B cell (primary cell): ENCODE data around the gene IGF1R. TPM values are rescaled to one million over a fixed set of nuclear protein-coding genes. Genes with fewer than 3 reads are reported as not detected.

Source experiments
- ATAC-seq: fragments of 200-7000 bp; cut with Tn5 transposase; one replicate; pipeline ENCODE4 v1.10.0; 2021; ENCODE audit warnings: low read depth, mild to moderate bottlenecking, moderate number of reproducible peaks, moderate library complexity
- CTCF ChIA-PET: fragments of 350-600 bp; sonication (Branson Sonifier 250); formaldehyde crosslinking; loops from one replicate; lab custom pipeline; 2021; ENCODE audit warnings: antibody characterized with exemption, inconsistent platforms; lab: Charles Lee
- POLR2A ChIA-PET: fragments of 350-600 bp; sonication (Branson Sonifier 250); formaldehyde crosslinking; loops from one replicate; lab custom pipeline; 2021; ENCODE audit warnings: antibody characterized with exemption; lab: Charles Lee
- DNase-seq: peaks from one replicate; pipeline ENCODE4 v3.0.0; 2013
- H2AFZ ChIP-seq: 2 replicates; pipeline ENCODE4 v1.6.1; 2012; ENCODE audit warnings: mild to moderate bottlenecking, low read depth, low read length; ENCODE audit not compliant: insufficient read depth, poor library complexity, severe bottlenecking
- H3K27ac ChIP-seq, 2 donors: 1 replicate in 1 of 2; 2 replicates in 1 of 2; pipeline ENCODE4 v1.5.1; 2012 to 2013; ENCODE audit warnings: low read length in 2 of 2, mild to moderate bottlenecking in 2 of 2, moderate library complexity in 1 of 2
- H3K27me3 ChIP-seq, 4 experiments: fragments of 200-600 bp in 1 of 4; sonication (generic) in 1 of 4; replicated peaks in 1 of 4; 1 replicate in 2 of 4; 2 replicates in 2 of 4; pipeline versions ENCODE4 v1.6.1 to v1.7.0; 2013 to 2016; ENCODE audit warnings: low read length in 3 of 4, mild to moderate bottlenecking in 2 of 4, mixed read lengths in 1 of 4, moderate library complexity in 1 of 4; ENCODE audit not compliant: insufficient read depth in 4 of 4, control insufficient read depth in 3 of 4; ENCODE audit errors: control extremely low read depth in 1 of 4
- H3K36me3 ChIP-seq, 2 experiments: replicated peaks in 1 of 2; 1 replicate in 1 of 2; 2 replicates in 1 of 2; pipeline versions ENCODE4 v1.6.1 to v1.7.1; 2013; ENCODE audit warnings: low read length in 1 of 2; ENCODE audit not compliant: insufficient read depth in 2 of 2, control insufficient read depth in 1 of 2; ENCODE audit errors: control extremely low read depth in 1 of 2, extremely low read depth in 1 of 2
- H3K4me1 ChIP-seq, 2 donors: fragments of 200-600 bp in 1 of 2; sonication (generic) in 1 of 2; 1 replicate in 1 of 2; 2 replicates in 1 of 2; pipeline versions ENCODE4 v1.5.1 to v1.6.1; 2013 to 2017; ENCODE audit warnings: low read length in 2 of 2; ENCODE audit not compliant: control insufficient read depth in 2 of 2, insufficient read depth in 2 of 2
- H3K4me2 ChIP-seq: replicated peaks from 2 replicates; pipeline ENCODE3; 2012; ENCODE audit warnings: mild to moderate bottlenecking, low read depth, low read length; ENCODE audit not compliant: poor library complexity, severe bottlenecking
- H3K4me3 ChIP-seq, 5 experiments: fragments of 200-600 bp in 1 of 5; sonication (generic) in 1 of 5; 1 replicate in 3 of 5; 2 replicates in 2 of 5; pipeline versions ENCODE4 v1.5.1 to v1.7.0; 2011 to 2016; ENCODE audit warnings: low read length in 4 of 5, mild to moderate bottlenecking in 4 of 5, low read depth in 2 of 5, control low read depth in 1 of 5, moderate library complexity in 1 of 5; ENCODE audit not compliant: insufficient read depth in 1 of 5; ENCODE audit errors: control extremely low read depth in 1 of 5, extremely low read depth in 1 of 5
- H3K79me2 ChIP-seq: fragments of 200-600 bp; sonication (generic); one replicate; pipeline ENCODE4 v1.6.0; 2016; ENCODE audit warnings: low read length; ENCODE audit not compliant: control insufficient read depth, insufficient read depth
- H3K9ac ChIP-seq: fragments of 200-600 bp; sonication (generic); 2 replicates; pipeline ENCODE4 v1.6.1; 2017; ENCODE audit warnings: mild to moderate bottlenecking, low read length, moderate library complexity
- H3K9me3 ChIP-seq, 3 donors: one replicate each; pipeline versions ENCODE4 v1.6.1 to v1.7.1; 2013; ENCODE audit warnings: low read length in 2 of 3; ENCODE audit not compliant: control insufficient read depth in 2 of 3, insufficient read depth in 1 of 3; ENCODE audit errors: control extremely low read depth in 1 of 3
- H4K20me1 ChIP-seq: 2 replicates; pipeline ENCODE4 v1.6.0; 2012; ENCODE audit warnings: mild to moderate bottlenecking, low read length; ENCODE audit not compliant: insufficient read depth, control insufficient read depth, poor library complexity, severe bottlenecking
- H3K27ac Mint-ChIP-seq: one replicate; pipeline ENCODE4 v1.8.0; 2021; ENCODE audit warnings: mixed read lengths
- H3K27me3 Mint-ChIP-seq: one replicate; pipeline ENCODE4 v1.8.0; 2021; ENCODE audit warnings: mixed read lengths
- H3K4me1 Mint-ChIP-seq: one replicate; pipeline ENCODE4 v1.8.0; 2021; ENCODE audit warnings: mixed read lengths
- H3K4me3 Mint-ChIP-seq: one replicate; pipeline ENCODE4 v1.8.0; 2021; ENCODE audit warnings: mixed read lengths
- H3K9me3 Mint-ChIP-seq: one replicate; pipeline ENCODE4 v1.8.0; 2022; ENCODE audit warnings: mixed read lengths; ENCODE audit not compliant: insufficient read depth
- EZH2 ChIP-seq: IDR thresholded peaks from 2 replicates; pipeline ENCODE4 v1.6.1; 2012; ENCODE audit warnings: borderline replicate concordance, low read depth, mild to moderate bottlenecking, moderate library complexity, low read length; ENCODE audit not compliant: insufficient read depth, poor library complexity, severe bottlenecking
- WGBS: methylation state at CpG from one replicate; pipeline ENCODE4 v1.1.5; 2013; ENCODE audit warnings: missing lambda C conversion rate; ENCODE audit not compliant: insufficient coverage; 5-methylcytosine and 5-hydroxymethylcytosine counted together
- intact Hi-C: fragments of 100-400 bp; cut with micrococcal nuclease; formaldehyde crosslinking; loops from one replicate; pipeline ENCODE4 v1.10.0; 2022
- polyA plus RNA-seq: library from polyadenylated mRNA; depleted of rRNA; stranded (reverse); fragments of >200 nt; gene quantifications from 2 replicates; pipeline ENCODE4 v1.2.3, GENCODE V29; 2012
- total RNA-seq, 2 donors: library from RNA; stranded (reverse); fragments of 120-200 nt in 1 of 2; gene quantifications; 1 replicate in 1 of 2; 2 replicates in 1 of 2; pipeline versions ENCODE4 v1.2.3 to v1.2.4, GENCODE V29; 2013 to 2022
- TF ChIP-seq, protein P1 (sequence below): fragments of 200-600 bp; IDR thresholded peaks from one replicate; pipeline ENCODE4 v1.8.0; 2022; ENCODE audit warnings: antibody characterized with exemption, mild to moderate bottlenecking

The IGF1R gene
- total and polyA plus RNA-seq, 2 donors (not counting 1 experiment from before 2014, with no cell fraction given): 5.4 to 23.1 TPM

DNA sequence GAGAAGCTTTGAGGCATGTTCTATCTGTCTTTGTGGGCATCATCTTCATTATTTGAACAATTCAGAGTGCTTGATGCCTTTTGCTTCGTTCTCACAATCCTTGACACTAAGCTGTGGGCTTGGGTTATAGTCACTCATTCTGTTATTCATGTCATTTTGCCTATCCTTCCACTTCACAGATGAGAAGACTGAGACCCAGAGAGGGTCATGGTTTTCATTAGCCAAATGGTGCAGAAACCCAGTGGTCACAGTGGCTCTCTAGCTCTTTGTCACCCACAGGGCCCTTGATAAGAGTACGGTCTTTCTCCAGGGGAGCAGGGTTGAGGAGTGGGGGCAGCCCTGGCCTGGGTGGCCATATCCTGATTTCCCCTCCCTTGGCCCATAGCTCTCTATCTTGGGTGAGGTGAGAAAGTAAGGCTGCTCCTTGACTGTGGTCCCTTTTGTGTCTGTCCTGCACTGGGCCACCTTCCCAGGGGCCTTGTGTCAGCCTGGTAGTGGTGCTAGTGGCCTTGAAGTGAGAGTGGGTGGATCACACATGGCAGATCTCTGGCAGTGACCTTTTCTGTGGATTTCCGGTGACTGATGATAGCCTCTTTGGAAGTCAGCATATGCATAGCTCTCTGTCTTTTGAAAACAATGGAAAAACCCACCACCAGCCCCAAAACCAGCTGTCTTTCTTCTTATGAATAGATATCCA is 130.1 kb downstream of the IGF1R start:
- no peak overlapping the region for H3K27ac ChIP-seq
- no peak overlapping the region for H2AFZ ChIP-seq
- H3K4me1 Mint-ChIP-seq: peaks cover 19% of the 10 kb centered on the region
- no peaks in the 10 kb centered on the region for H3K27me3 ChIP-seq
- ChIA-PET CTCF (interaction anchor here (0.9 to 4.2 kb wide), 14 partner anchors 10 to 302 kb away, joined by 3 to 70 read pairs (median 3); no protein-coding TSS in a partner anchor), POLR2A (no interaction called here)
- peaks cover 3% of the 10 kb centered on the region for H3K79me2 ChIP-seq
- WGBS: no CpG with 5 or more reads among the region's 3 CpGs
- H3K27me3 Mint-ChIP-seq: peaks cover 22% of the 10 kb centered on the region
- no peak overlapping the region for H3K27ac Mint-ChIP-seq
- no peak for DNase-seq
- no peak for TF ChIP-seq EZH2
- TF ChIP-seq, protein P1, sequence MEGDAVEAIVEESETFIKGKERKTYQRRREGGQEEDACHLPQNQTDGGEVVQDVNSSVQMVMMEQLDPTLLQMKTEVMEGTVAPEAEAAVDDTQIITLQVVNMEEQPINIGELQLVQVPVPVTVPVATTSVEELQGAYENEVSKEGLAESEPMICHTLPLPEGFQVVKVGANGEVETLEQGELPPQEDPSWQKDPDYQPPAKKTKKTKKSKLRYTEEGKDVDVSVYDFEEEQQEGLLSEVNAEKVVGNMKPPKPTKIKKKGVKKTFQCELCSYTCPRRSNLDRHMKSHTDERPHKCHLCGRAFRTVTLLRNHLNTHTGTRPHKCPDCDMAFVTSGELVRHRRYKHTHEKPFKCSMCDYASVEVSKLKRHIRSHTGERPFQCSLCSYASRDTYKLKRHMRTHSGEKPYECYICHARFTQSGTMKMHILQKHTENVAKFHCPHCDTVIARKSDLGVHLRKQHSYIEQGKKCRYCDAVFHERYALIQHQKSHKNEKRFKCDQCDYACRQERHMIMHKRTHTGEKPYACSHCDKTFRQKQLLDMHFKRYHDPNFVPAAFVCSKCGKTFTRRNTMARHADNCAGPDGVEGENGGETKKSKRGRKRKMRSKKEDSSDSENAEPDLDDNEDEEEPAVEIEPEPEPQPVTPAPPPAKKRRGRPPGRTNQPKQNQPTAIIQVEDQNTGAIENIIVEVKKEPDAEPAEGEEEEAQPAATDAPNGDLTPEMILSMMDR: no peak
- no peaks in the 10 kb centered on the region for H3K9me3 Mint-ChIP-seq
- no peak overlapping the region for H3K9ac ChIP-seq
- intact Hi-C loops: loop anchor here (2.0 to 5.0 kb wide), 3 partner anchors 126 to 298 kb away; no protein-coding TSS in a partner anchor
- no peaks in the 10 kb centered on the region for H3K36me3 ChIP-seq
- no peaks in the 10 kb centered on the region for H4K20me1 ChIP-seq
- no peak overlapping the region for H3K4me2 ChIP-seq
- H3K4me1 ChIP-seq: peaks cover 15 to 30% of the 10 kb centered on the region in 2 donors
- H3K9me3 ChIP-seq: no peaks in the 10 kb centered on the region
- no peak overlapping the region for H3K4me3 ChIP-seq
- no peak overlapping the region for H3K4me3 Mint-ChIP-seq
- ATAC-seq: no peak

DNA sequence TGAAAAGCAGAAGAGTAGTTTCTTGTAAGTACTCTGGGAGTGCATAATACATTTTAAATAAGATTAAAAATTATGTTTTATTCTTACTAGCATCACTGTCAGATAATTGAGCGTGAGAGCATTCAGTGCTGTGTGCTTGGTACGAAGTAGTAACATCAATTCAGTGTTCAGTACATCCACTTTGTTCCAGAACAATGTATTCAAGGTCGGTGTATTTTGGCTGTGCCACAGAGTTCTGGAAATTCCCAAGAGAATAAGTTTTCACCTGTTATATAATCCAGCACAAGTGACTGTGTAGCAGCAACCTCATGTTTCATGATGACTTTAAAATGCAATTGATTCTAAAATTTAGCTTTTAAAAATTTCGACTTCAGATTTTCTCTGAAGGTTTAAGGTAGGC is 130.6 kb downstream of the IGF1R start:
- CTCF ChIA-PET: interaction anchor here (0.7 to 4.2 kb wide), 21 partner anchors 10 to 925 kb away, joined by 3 to 70 read pairs (median 4); no protein-coding TSS in a partner anchor
- Histone ChIP-seq H3K4me2 (no peak overlapping the region), H3K4me3 (no peak overlapping the region), H2AFZ (no peak overlapping the region), H3K9me3 (no peaks in the 10 kb centered on the region), H3K79me2 (no peaks in the 10 kb centered on the region), H3K9ac (no peak overlapping the region), H3K36me3 (no peaks in the 10 kb centered on the region), H3K4me1 (peaks cover 15 to 30% of the 10 kb centered on the region in 2 donors), H4K20me1 (no peaks in the 10 kb centered on the region), H3K27me3 (no peaks in the 10 kb centered on the region), H3K27ac (no peak overlapping the region)
- POLR2A ChIA-PET: no interaction called here
- Mint-ChIP-seq H3K4me3 (no peak overlapping the region), H3K27me3 (peaks cover 24% of the 10 kb centered on the region), H3K4me1 (peaks cover 19% of the 10 kb centered on the region), H3K27ac (no peak overlapping the region), H3K9me3 (no peaks in the 10 kb centered on the region)
- intact Hi-C loops: loop anchor here (1.0 to 5.0 kb wide), 5 partner anchors 102 to 298 kb away; no protein-coding TSS in a partner anchor
- WGBS: 90% methylated on average over 3 of the region's 4 CpGs
- TF ChIP-seq EZH2: no peak
- TF ChIP-seq, protein P1: no peak
- no peak for DNase-seq
- ATAC-seq: no peak
